Activated effector memory CD4-positive, alpha-beta T cell treated with Interleukin-2 at 50 U/mL for 16 hours (primary cell): ENCODE measurements around the gene ZNF385A.
"Not testable (repeated sequence)": the region's sequence is repeated elsewhere in the genome, so short reads cannot be mapped to it uniquely, and the experiment has no call there.

Experiments
- DNase-seq: peaks from one replicate; pipeline ENCODE4 v3.0.0-alpha.2; 2020

ZNF385A gene

GRCh38 chr12:54372113-54372806 is 12.3 kb downstream of the ZNF385A start:
- no peak for DNase-seq

GRCh38 chr12:54371328-54372112 is 13.0 kb downstream of the ZNF385A start:
- no peak for DNase-seq

GRCh38 chr12:54370171-54370730 is 14.3 kb downstream of the ZNF385A start:
- no peak for DNase-seq

GRCh38 chr12:54369597-54370131 is 14.9 kb downstream of the ZNF385A start:
- DNase-seq, result no peak

GRCh38 chr12:54368709-54369596 is 15.6 kb downstream of the ZNF385A start:
- peak; percentile 80 for DNase-seq

- no peak for DNase-seq
Measured at GRCh38 chr12:54368025-54368708, 16.4 kb downstream of the ZNF385A start.

GRCh38 chr12:54364413-54364812 is 20.1 kb downstream of the ZNF385A start, which contains the start of gene GPR84:
TSS of gene GPR84 (minus strand) at chr12:54364486. CDS start at chr12:54363851, 635 bp downstream.
- DNase-seq, result no peak

GRCh38 chr12:54363618-54364017 is 20.9 kb downstream of the ZNF385A start:
- no peak for DNase-seq

GRCh38 chr12:54363047-54363446 is 21.5 kb downstream of the ZNF385A start:
- no peak for DNase-seq

GRCh38 chr12:54360717-54361456 is 23.6 kb downstream of the ZNF385A start:
- peak; percentile 30 for DNase-seq

- no peak for DNase-seq
Measured at GRCh38 chr12:54359762-54360351, 24.7 kb downstream of the ZNF385A start.

- peak; percentile 90 for DNase-seq
Measured at GRCh38 chr12:54358945-54359761, 25.4 kb downstream of the ZNF385A start.

GRCh38 chr12:54358191-54358944 is 26.2 kb downstream of the ZNF385A start:
- DNase-seq, result peak; percentile 29

- DNase-seq, result no peak
Measured at GRCh38 chr12:54357506-54358190, 26.9 kb downstream of the ZNF385A start.

GRCh38 chr12:54356951-54357356 is 27.6 kb downstream of the ZNF385A start:
- DNase-seq, result no peak

GRCh38 chr12:54356228-54356627 is 28.3 kb downstream of the ZNF385A start:
- no peak for DNase-seq

- no peak for DNase-seq
Measured at GRCh38 chr12:54355104-54355815, 29.3 kb downstream of the ZNF385A start.

- not testable (repeated sequence) for DNase-seq
Measured at GRCh38 chr12:54354271-54354670, 30.3 kb downstream of the ZNF385A start.
